ENCODE data around the gene LCE3C. TPM values are rescaled to one million over a fixed set of nuclear protein-coding genes. Genes with fewer than 3 reads are reported as not detected.

The LCE3C gene
- total RNA-seq, 4 donors from 2014 or later, result not detected

GRCh38 chr1:152630596-152630995 lies 30.6 kb downstream of the LCE3C start:
- TF ChIP-seq CTCF (IDR thresholded peaks at IDR 0.05; ENCODE audit: low read depth), result no peak

GRCh38 chr1:152640351-152640750 lies 40.3 kb downstream of the LCE3C start:
- no peak for TF ChIP-seq CTCF (IDR thresholded peaks at IDR 0.05; ENCODE audit: low read depth)

GRCh38 chr1:152643945-152644344 lies 43.9 kb downstream of the LCE3C start:
- no peak for TF ChIP-seq CTCF (IDR thresholded peaks at IDR 0.05; ENCODE audit: low read depth)

GRCh38 chr1:152645146-152645545 lies 45.1 kb downstream of the LCE3C start:
- no peak for TF ChIP-seq CTCF (IDR thresholded peaks at IDR 0.05; ENCODE audit: low read depth)

- no peak for TF ChIP-seq CTCF (IDR thresholded peaks at IDR 0.05; ENCODE audit: low read depth)
These were observed 46.6 kb downstream of the LCE3C start for GRCh38 chr1:152646656-152647055.

Small RNAs within 50 kb of the gene (small RNA-seq; reads per million reads assigned to genes)
- gene LCE3A, result not detected
- not detected for gene LCE3B

Other genes starting within 250 kb of the LCE3C start
- under 1 TPM in 1 of 4 donors, not detected in 3; under 0.01 TPM for gene FLG2, start 240.2 kb upstream of the LCE3C start, total RNA-seq
- gene CRNN, start 186.0 kb upstream of the LCE3C start, total RNA-seq, result not detected
- gene LCE5A, start 89.4 kb upstream of the LCE3C start, total RNA-seq, result not detected
- gene CRCT1, start 85.8 kb upstream of the LCE3C start, total RNA-seq, result not detected
- not detected for gene LCE3E, start 33.5 kb upstream of the LCE3C start, total RNA-seq
- not detected for gene LCE3D, start 19.7 kb upstream of the LCE3C start, total RNA-seq
- not detected for gene LCE3B, start 13.6 kb downstream of the LCE3C start, total RNA-seq
- not detected for gene LCE3A, start 22.9 kb downstream of the LCE3C start, total RNA-seq
- not detected for gene LCE2D, start 63.1 kb downstream of the LCE3C start, total RNA-seq
- not detected for gene LCE2C, start 75.0 kb downstream of the LCE3C start, total RNA-seq
- not detected for gene LCE2B, start 85.9 kb downstream of the LCE3C start, total RNA-seq
- not detected for gene LCE2A, start 98.1 kb downstream of the LCE3C start, total RNA-seq
- not detected for gene LCE4A, start 107.9 kb downstream of the LCE3C start, total RNA-seq
- not detected for gene KPRP, start 157.8 kb downstream of the LCE3C start, total RNA-seq
- not detected for gene LCE1F, start 174.9 kb downstream of the LCE3C start, total RNA-seq
- gene LCE1E, start 186.0 kb downstream of the LCE3C start, total RNA-seq, result not detected
- gene LCE1D, start 196.5 kb downstream of the LCE3C start, total RNA-seq, result not detected
- gene LCE1C, start 206.4 kb downstream of the LCE3C start, total RNA-seq, result not detected
- not detected for gene LCE1B, start 211.7 kb downstream of the LCE3C start, total RNA-seq
- gene LCE1A, start 227.2 kb downstream of the LCE3C start, total RNA-seq, result not detected
- not detected for gene LCE6A, start 242.6 kb downstream of the LCE3C start, total RNA-seq